ENCODE data around the gene UGCG.
"Not testable (repeated sequence)": the region's sequence is repeated elsewhere in the genome, so short reads cannot be mapped to it uniquely, and the experiment has no call there.

UGCG gene

GRCh38 chr9:111895996-111896941, at the start of gene UGCG:
Gene UGCG (plus strand): TSS chr9:111896814. CDS start chr9:111897216, 402 bp downstream.
- peak; percentile 94 for DNase-seq (ENCODE audit: low spot score)

- DNase-seq (ENCODE audit: low spot score): peak; percentile 60
These were observed 45.1 kb upstream of the UGCG start for GRCh38 chr9:111851553-111851952.

- no peak for DNase-seq (ENCODE audit: low spot score)
These were observed 44.3 kb upstream of the UGCG start for GRCh38 chr9:111852291-111852690.

GRCh38 chr9:111853450-111853827, 43.2 kb upstream of the UGCG start:
- DNase-seq (ENCODE audit: low spot score): no peak

GRCh38 chr9:111854799-111855198, 41.8 kb upstream of the UGCG start:
- DNase-seq (ENCODE audit: low spot score): no peak

- no peak for DNase-seq (ENCODE audit: low spot score)
These were observed 38.9 kb upstream of the UGCG start for GRCh38 chr9:111857555-111858211.

- DNase-seq (ENCODE audit: low spot score): no peak
These were observed 36.2 kb upstream of the UGCG start for GRCh38 chr9:111860443-111860842.

- no peak for DNase-seq (ENCODE audit: low spot score)
These were observed 33.0 kb upstream of the UGCG start for GRCh38 chr9:111863636-111864035.

GRCh38 chr9:111866976-111867375, 29.6 kb upstream of the UGCG start:
- DNase-seq (ENCODE audit: low spot score): peak; percentile 71

GRCh38 chr9:111868475-111868874, 28.1 kb upstream of the UGCG start:
- no peak for DNase-seq (ENCODE audit: low spot score)

- no peak for DNase-seq (ENCODE audit: low spot score)
These were observed 25.7 kb upstream of the UGCG start for GRCh38 chr9:111870774-111871498.

GRCh38 chr9:111871499-111871855, 25.1 kb upstream of the UGCG start:
- no peak for DNase-seq (ENCODE audit: low spot score)

GRCh38 chr9:111872886-111873285, 23.7 kb upstream of the UGCG start:
- no peak for DNase-seq (ENCODE audit: low spot score)

GRCh38 chr9:111873901-111874300, 22.7 kb upstream of the UGCG start:
- DNase-seq (ENCODE audit: low spot score): no peak

GRCh38 chr9:111874500-111874899, 22.1 kb upstream of the UGCG start:
- no peak for DNase-seq (ENCODE audit: low spot score)

- not testable (repeated sequence) for DNase-seq (ENCODE audit: low spot score)
These were observed 21.3 kb upstream of the UGCG start for GRCh38 chr9:111875291-111875690.

GRCh38 chr9:111875691-111876090, 20.9 kb upstream of the UGCG start:
- DNase-seq (ENCODE audit: low spot score): not testable (repeated sequence)

- DNase-seq (ENCODE audit: low spot score): no peak
These were observed 20.4 kb upstream of the UGCG start for GRCh38 chr9:111876179-111876578.

GRCh38 chr9:111877420-111877819, 19.2 kb upstream of the UGCG start:
- no peak for DNase-seq (ENCODE audit: low spot score)

GRCh38 chr9:111878946-111879345, 17.7 kb upstream of the UGCG start:
- no peak for DNase-seq (ENCODE audit: low spot score)

- DNase-seq (ENCODE audit: low spot score): no peak
These were observed 9.5 kb upstream of the UGCG start for GRCh38 chr9:111886983-111887718.

- no peak for DNase-seq (ENCODE audit: low spot score)
These were observed 6.3 kb upstream of the UGCG start for GRCh38 chr9:111890334-111890733.
